Measurements from ENCODE around the gene PSPH. TPM values are rescaled to one million over a fixed set of nuclear protein-coding genes. Genes with fewer than 3 reads are reported as not detected.
"Not testable (repeated sequence)": the region's sequence is repeated elsewhere in the genome, so short reads cannot be mapped to it uniquely, and the experiment has no call there.

Gene PSPH
- total RNA-seq, 1 experiment from 2014 or later, result 111 TPM

DNA sequence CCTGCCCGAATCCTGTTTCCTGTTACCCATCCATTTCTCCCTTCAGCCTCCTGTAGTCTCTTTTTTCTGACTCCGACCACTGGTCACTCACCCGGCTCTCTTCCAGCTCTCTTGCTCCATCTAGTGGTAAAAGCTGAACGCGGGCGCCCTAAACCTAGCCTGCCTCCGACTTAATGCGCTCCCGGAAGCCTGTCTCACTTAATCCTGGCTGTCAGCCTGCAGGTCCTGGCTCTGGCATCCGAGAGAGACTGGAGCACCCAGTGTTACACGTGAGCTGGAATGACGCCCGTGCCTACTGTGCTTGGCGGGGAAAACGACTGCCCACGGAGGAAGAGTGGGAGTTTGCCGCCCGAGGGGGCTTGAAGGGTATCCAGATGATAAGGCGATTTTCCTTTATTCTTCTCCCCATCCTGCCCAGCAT lies 23.1 kb upstream of the PSPH start:
- H3K4me3 Mint-ChIP-seq (ENCODE audit: unreplicated experiment), result no peak overlapping the region
- TF ChIP-seq, protein P1, sequence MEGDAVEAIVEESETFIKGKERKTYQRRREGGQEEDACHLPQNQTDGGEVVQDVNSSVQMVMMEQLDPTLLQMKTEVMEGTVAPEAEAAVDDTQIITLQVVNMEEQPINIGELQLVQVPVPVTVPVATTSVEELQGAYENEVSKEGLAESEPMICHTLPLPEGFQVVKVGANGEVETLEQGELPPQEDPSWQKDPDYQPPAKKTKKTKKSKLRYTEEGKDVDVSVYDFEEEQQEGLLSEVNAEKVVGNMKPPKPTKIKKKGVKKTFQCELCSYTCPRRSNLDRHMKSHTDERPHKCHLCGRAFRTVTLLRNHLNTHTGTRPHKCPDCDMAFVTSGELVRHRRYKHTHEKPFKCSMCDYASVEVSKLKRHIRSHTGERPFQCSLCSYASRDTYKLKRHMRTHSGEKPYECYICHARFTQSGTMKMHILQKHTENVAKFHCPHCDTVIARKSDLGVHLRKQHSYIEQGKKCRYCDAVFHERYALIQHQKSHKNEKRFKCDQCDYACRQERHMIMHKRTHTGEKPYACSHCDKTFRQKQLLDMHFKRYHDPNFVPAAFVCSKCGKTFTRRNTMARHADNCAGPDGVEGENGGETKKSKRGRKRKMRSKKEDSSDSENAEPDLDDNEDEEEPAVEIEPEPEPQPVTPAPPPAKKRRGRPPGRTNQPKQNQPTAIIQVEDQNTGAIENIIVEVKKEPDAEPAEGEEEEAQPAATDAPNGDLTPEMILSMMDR (IDR thresholded peaks at IDR 0.05; ENCODE audit: insufficient read depth in 1 of 2, low read depth in 1 of 2, low read length in 1 of 2, severe bottlenecking in 1 of 2, unreplicated experiment in 1 of 2), result peak; percentile 81 to 89
- peaks cover 13% of the 10 kb centered on the region for H3K4me1 Mint-ChIP-seq (ENCODE audit: low read depth, unreplicated experiment)
- BruUV-seq (replicated peaks), result no TSS peak
- no peaks in the 10 kb centered on the region for H3K27me3 ChIP-seq (replicated peaks; ENCODE audit: control insufficient read depth, insufficient read depth, low read length)
- H3K27ac Mint-ChIP-seq (ENCODE audit: unreplicated experiment), result peak overlapping the region; percentile 30
- peak; percentile 77 to 89 for DNase-seq
- no peak overlapping the region for H3K4me3 ChIP-seq (ENCODE audit: low read depth, low read length)
- peaks cover 6% of the 10 kb centered on the region for H3K36me3 ChIP-seq (ENCODE audit: control insufficient read depth, insufficient read depth, low read length)
- H3K27me3 Mint-ChIP-seq (ENCODE audit: insufficient read depth, unreplicated experiment), result no peaks in the 10 kb centered on the region
- H3K4me1 ChIP-seq, result no peaks in the 10 kb centered on the region
- ChIA-PET POLR2A (no interaction called here), CTCF (interaction anchor here (0.5 to 1.5 kb wide), 5 partner anchors 9 to 69 kb away, joined by 3 to 8 read pairs (median 4); partner anchors contain the start of genes CCT6A and PSPH)
- no peaks in the 10 kb centered on the region for H3K9me3 ChIP-seq
- intact Hi-C loops (cut with micrococcal nuclease; ENCODE audit: unreplicated experiment), result loop anchor here (1.0 to 10.0 kb wide), 6 partner anchors 69 to 480 kb away; partner anchors contain the start of gene ZNF713
- peaks cover 26% of the 10 kb centered on the region for H3K36me3 Mint-ChIP-seq (ENCODE audit: insufficient read depth, unreplicated experiment)
- no peaks in the 10 kb centered on the region for H3K9me3 Mint-ChIP-seq (ENCODE audit: unreplicated experiment)

DNA sequence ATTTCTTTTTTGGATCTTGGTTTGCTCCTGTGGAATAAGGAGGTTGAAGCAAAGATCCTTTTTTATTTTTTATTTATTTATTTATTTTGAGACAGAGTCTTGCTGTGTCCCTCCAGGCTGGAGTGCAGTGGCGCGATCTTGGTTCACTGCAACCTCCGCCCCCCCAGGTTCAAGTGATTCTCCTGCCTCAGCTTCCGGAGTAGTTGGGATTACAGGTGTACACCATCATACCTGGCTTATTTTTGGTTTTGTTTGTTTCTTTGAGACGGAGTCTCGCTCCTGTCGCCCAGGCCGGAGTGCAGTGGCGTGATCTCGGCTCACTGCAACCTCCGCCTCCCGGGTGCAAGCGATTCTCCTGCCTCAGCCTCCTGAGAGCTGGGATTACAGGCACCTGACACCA lies 15.1 kb upstream of the PSPH start:
- H3K4me3 ChIP-seq (ENCODE audit: low read depth, low read length); H3K4me3 Mint-ChIP-seq (ENCODE audit: unreplicated experiment); BruUV-seq (replicated peaks); CTCF ChIA-PET; H3K9me3 Mint-ChIP-seq (ENCODE audit: unreplicated experiment); intact Hi-C loops (cut with micrococcal nuclease; ENCODE audit: unreplicated experiment); H3K27me3 ChIP-seq (replicated peaks; ENCODE audit: control insufficient read depth, insufficient read depth, low read length); H3K36me3 ChIP-seq (ENCODE audit: control insufficient read depth, insufficient read depth, low read length); H3K9me3 ChIP-seq; H3K27me3 Mint-ChIP-seq (ENCODE audit: insufficient read depth, unreplicated experiment); POLR2A ChIA-PET; H3K27ac Mint-ChIP-seq (ENCODE audit: unreplicated experiment): not testable (repeated sequence)
- peak in 1 of 2 experiments; percentile 17 for DNase-seq
- Mint-ChIP-seq H3K4me1 (ENCODE audit: low read depth, unreplicated experiment) (peaks cover 22% of the 10 kb centered on the region), H3K36me3 (ENCODE audit: insufficient read depth, unreplicated experiment) (peaks cover 59% of the 10 kb centered on the region)
- H3K4me1 ChIP-seq, result peaks cover 23% of the 10 kb centered on the region

DNA sequence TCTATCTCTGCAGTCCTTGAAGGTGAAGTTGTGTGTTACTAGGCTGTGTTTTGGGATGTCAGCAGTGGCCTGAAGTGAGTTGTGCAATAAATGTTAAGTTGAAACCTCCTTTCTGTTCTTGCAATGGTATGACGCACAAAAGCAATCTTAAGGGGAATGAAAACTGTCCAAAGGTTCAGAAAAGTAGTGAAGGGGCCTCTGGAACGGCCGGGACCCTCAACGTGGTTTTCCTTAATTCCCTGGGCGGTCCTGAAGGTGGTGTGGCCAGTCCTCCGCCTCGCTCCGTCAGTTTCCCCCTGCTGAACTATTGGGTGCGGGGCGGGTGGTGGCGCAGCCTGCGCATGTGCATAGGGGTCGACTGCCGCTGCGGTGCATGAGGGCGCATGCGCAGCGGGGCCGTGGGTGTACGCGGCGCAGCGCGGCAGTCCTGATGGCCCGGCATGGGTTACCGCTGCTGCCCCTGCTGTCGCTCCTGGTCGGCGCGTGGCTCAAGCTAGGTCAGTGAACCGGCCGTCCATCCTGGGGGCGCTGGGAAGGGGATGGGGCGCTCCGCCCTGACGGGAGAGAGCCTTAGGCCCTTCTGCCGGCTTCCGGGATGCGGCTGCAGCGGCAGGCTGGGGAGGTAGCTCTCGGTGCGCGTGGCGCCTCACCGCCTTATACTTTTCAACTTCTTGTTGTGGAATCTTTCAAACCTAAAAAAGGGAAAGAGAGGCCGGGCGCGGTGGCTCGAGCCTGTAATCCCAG lies 12.8 kb upstream of the PSPH start, which contains the start of gene SUMF2:
SUMF2 (plus strand) TSS at position 405 of the 744 bp plus-strand sequence; CDS start at position 431, 26 bp downstream.
- H3K4me3 ChIP-seq (ENCODE audit: low read depth, low read length), result peak within 1 kb of the TSS; percentile 88
- H3K27ac Mint-ChIP-seq (ENCODE audit: unreplicated experiment), result peak within 1 kb of the TSS; percentile 88
- no peaks in the 10 kb centered on the region for H3K27me3 Mint-ChIP-seq (ENCODE audit: insufficient read depth, unreplicated experiment)
- peaks cover 23% of the 10 kb centered on the region for H3K4me1 Mint-ChIP-seq (ENCODE audit: low read depth, unreplicated experiment)
- H3K4me3 Mint-ChIP-seq (ENCODE audit: unreplicated experiment), result peak within 1 kb of the TSS; percentile 75
- H3K36me3 ChIP-seq (ENCODE audit: control insufficient read depth, insufficient read depth, low read length), result no peaks in the 10 kb centered on the region; the same call in 1 of the 2 replicates
- peak; percentile 93 to 96 for DNase-seq
- ChIA-PET CTCF (interaction anchor here (0.6 to 2.1 kb wide), 4 partner anchors 13 to 57 kb away, joined by 3 to 42 read pairs (median 10); partner anchors contain the start of genes CCT6A and PSPH), POLR2A (interaction anchor here (0.6 to 4.7 kb wide), 5 partner anchors 13 to 57 kb away, joined by 3 to 53 read pairs (median 19); partner anchors contain the start of genes CCT6A and PSPH)
- no peaks in the 10 kb centered on the region for H3K9me3 Mint-ChIP-seq (ENCODE audit: unreplicated experiment)
- intact Hi-C loops (cut with micrococcal nuclease; ENCODE audit: unreplicated experiment), result loop anchor here (1.0 kb wide), 4 partner anchors 13 to 57 kb away; partner anchors contain the start of genes CCT6A and PSPH
- no TSS peak for BruUV-seq (replicated peaks)
- H3K27me3 ChIP-seq (replicated peaks; ENCODE audit: control insufficient read depth, insufficient read depth, low read length), result no peaks in the 10 kb centered on the region
- no peaks in the 10 kb centered on the region for H3K9me3 ChIP-seq
- H3K4me1 ChIP-seq, result peaks cover 34% of the 10 kb centered on the region
- TF ChIP-seq, protein P1 (IDR thresholded peaks at IDR 0.05; ENCODE audit: insufficient read depth in 1 of 2, low read depth in 1 of 2, low read length in 1 of 2, severe bottlenecking in 1 of 2, unreplicated experiment in 1 of 2), result peak in 1 of 2 experiments; percentile 51
- H3K36me3 Mint-ChIP-seq (ENCODE audit: insufficient read depth, unreplicated experiment), result peaks cover 70% of the 10 kb centered on the region

Data from Caco-2 (cell line).